Neural crest cell (in vitro differentiated cells): ENCODE results near the gene STIM2. TPM values are rescaled to one million over a fixed set of nuclear protein-coding genes. Genes with fewer than 3 reads are reported as not detected.

Source experiments
- DNase-seq: peaks from one replicate; pipeline ENCODE4 v3.0.0; 2021; ENCODE audit warnings: low read depth, mixed read lengths, low spot score
- H3K27ac Mint-ChIP-seq: one replicate; pipeline ENCODE4 v1.8.0; 2021; ENCODE audit warnings: mild to moderate bottlenecking, mixed read lengths; ENCODE audit not compliant: unreplicated experiment
- H3K27me3 Mint-ChIP-seq: 2 replicates; pipeline ENCODE4 v1.8.0; 2021; ENCODE audit warnings: low read depth, mild to moderate bottlenecking, mixed read lengths
- H3K36me3 Mint-ChIP-seq: 2 replicates; pipeline ENCODE4 v1.8.0; 2021; ENCODE audit warnings: low read depth, mild to moderate bottlenecking, mixed read lengths
- H3K4me1 Mint-ChIP-seq: 2 replicates; pipeline ENCODE4 v1.8.0; 2021; ENCODE audit warnings: mixed read lengths
- H3K4me3 Mint-ChIP-seq: one replicate; pipeline ENCODE4 v1.8.0; 2021; ENCODE audit warnings: mild to moderate bottlenecking, mixed read lengths
- H3K9me3 Mint-ChIP-seq: 2 replicates; pipeline ENCODE4 v1.8.0; 2021; ENCODE audit warnings: mixed read lengths
- total RNA-seq: library from RNA; stranded (reverse); gene quantifications from 2 replicates; pipeline ENCODE4 v1.2.1, GENCODE V29; 2021
- TF ChIP-seq, protein P1 (sequence below): fragments of 200-600 bp; sonication (generic); conservative IDR thresholded peaks from 2 replicates; pipeline ENCODE4 v1.5.0; 2021; ENCODE audit warnings: antibody characterized with exemption, mild to moderate bottlenecking

Gene STIM2
- total RNA-seq, 1 donor from 2014 or later = 30.5 TPM

DNA sequence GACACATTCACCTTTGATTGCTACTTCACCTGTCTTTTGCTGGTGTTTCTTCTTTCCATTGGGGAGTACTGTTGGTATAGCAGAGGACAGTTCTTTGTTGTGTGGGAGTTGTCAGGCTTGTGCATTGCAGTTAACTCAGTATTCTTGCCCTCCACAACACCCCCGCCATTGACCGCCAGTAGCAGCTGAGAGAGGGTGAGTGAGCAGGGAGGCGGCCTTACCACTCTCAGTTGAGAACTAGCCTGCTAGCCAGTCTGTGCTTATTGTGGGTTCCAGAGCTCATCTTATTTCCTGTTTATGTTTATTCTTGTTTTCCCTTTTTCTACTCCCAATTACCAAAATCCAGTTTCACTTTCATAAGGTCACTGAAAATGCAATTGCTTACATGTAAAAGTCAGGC, 52.2 kb downstream of the STIM2 start:
- no peaks in the 10 kb centered on the region for H3K27me3 Mint-ChIP-seq
- no peak for DNase-seq

DNA sequence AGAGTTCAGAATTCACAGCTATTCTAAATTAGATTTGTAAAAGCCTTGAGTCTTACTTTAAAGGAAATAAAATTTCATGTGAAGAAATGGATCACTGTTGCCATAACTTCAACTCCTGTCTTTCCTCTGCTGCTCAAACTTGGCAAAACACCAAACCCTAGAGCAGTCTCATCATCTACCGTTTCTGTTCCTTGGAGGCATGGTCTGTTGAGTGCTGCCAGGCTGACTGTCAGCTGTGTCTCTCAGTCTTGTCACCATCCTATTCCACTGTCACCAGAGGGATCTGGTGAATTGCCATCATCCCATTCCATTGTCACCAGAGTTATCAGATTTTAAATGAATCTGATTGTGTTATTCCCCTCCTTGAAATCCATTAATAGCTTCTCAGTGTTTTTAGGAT, 55.6 kb downstream of the STIM2 start:
- H3K27me3 Mint-ChIP-seq = no peaks in the 10 kb centered on the region
- H3K4me3 Mint-ChIP-seq = no peak overlapping the region
- TF ChIP-seq, protein P1, sequence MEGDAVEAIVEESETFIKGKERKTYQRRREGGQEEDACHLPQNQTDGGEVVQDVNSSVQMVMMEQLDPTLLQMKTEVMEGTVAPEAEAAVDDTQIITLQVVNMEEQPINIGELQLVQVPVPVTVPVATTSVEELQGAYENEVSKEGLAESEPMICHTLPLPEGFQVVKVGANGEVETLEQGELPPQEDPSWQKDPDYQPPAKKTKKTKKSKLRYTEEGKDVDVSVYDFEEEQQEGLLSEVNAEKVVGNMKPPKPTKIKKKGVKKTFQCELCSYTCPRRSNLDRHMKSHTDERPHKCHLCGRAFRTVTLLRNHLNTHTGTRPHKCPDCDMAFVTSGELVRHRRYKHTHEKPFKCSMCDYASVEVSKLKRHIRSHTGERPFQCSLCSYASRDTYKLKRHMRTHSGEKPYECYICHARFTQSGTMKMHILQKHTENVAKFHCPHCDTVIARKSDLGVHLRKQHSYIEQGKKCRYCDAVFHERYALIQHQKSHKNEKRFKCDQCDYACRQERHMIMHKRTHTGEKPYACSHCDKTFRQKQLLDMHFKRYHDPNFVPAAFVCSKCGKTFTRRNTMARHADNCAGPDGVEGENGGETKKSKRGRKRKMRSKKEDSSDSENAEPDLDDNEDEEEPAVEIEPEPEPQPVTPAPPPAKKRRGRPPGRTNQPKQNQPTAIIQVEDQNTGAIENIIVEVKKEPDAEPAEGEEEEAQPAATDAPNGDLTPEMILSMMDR = no peak
- H3K27ac Mint-ChIP-seq = no peak overlapping the region
- no peaks in the 10 kb centered on the region for H3K9me3 Mint-ChIP-seq
- no peak for DNase-seq
- H3K4me1 Mint-ChIP-seq = peaks cover 5% of the 10 kb centered on the region
- H3K36me3 Mint-ChIP-seq = peaks cover 12% of the 10 kb centered on the region

More for the DNA sequence above, 52.2 kb downstream of the STIM2 start:
- H3K4me1 Mint-ChIP-seq = peaks cover 5% of the 10 kb centered on the region
- H3K36me3 Mint-ChIP-seq = no peaks in the 10 kb centered on the region
- TF ChIP-seq, protein P1 = no peak
- no peak overlapping the region for H3K27ac Mint-ChIP-seq
- no peaks in the 10 kb centered on the region for H3K9me3 Mint-ChIP-seq
- H3K4me3 Mint-ChIP-seq = no peak overlapping the region

DNA sequence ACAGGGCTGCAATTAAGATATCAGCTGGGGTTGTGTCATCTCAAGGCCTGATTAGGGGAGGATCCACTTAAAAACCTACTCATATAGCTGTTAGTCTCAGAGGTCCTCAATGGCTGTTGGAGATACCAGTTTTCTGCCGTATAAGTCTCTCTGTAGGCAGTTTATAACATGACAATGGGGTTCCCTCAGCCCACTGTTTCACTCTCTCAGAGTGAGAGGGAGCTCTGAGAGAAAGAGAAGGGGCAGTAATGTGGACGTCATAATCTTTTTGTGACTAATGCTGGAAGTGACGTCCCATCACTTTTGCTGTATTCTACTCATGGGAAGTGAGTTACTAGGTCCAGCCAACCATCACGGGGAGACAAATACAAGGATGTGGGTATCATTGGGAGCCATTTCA, 70.3 kb downstream of the STIM2 start:
- H3K27me3 Mint-ChIP-seq = no peaks in the 10 kb centered on the region
- peaks cover 6% of the 10 kb centered on the region for H3K36me3 Mint-ChIP-seq
- H3K27ac Mint-ChIP-seq = no peak overlapping the region
- DNase-seq = no peak
- TF ChIP-seq, protein P1 = no peak
- peaks cover 9% of the 10 kb centered on the region for H3K4me1 Mint-ChIP-seq
- no peak overlapping the region for H3K4me3 Mint-ChIP-seq
- H3K9me3 Mint-ChIP-seq = no peaks in the 10 kb centered on the region

DNA sequence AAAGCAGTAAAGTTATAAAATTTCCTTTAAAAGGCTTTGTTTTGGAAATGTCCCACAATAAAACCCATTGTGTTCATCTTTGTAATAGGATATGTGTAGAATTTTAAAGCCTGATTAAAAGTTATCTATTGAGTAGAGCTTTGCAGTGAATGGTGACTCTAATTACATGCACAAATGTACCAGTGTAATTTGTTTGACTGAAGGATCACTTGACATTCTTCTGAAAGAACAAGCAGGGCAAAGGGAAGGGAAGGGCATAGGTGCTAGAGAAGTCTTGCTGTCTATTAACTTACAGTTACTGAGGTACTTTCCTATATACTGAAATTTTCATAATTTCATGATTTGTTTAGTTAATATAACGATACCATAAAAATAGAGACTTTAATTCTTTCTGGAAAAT, 70.8 kb downstream of the STIM2 start:
- DNase-seq = no peak
- TF ChIP-seq, protein P1 = no peak
- H3K4me1 Mint-ChIP-seq = peaks cover 12% of the 10 kb centered on the region
- peaks cover 6% of the 10 kb centered on the region for H3K36me3 Mint-ChIP-seq
- no peak overlapping the region for H3K4me3 Mint-ChIP-seq
- no peaks in the 10 kb centered on the region for H3K27me3 Mint-ChIP-seq
- no peak overlapping the region for H3K27ac Mint-ChIP-seq
- no peaks in the 10 kb centered on the region for H3K9me3 Mint-ChIP-seq

DNA sequence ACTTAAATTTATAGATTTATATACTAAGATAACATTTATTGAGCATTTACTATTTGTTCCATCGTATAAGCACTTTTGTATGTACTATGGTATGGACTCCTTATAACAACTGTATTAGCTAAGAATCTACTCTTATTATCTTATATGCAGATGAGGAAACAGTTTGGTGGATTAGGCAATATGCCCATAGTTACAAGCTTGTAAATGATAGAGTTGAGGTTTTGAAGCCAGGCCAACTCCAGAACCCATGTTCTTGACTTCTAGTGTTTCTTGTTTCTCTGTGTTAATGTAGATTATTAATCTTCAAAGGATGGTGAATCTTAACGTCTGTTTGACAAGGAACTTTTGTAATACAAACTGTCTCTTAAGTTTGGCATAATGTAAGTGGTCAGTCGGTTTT, 71.3 kb downstream of the STIM2 start:
- H3K27ac Mint-ChIP-seq = no peak overlapping the region
- no peaks in the 10 kb centered on the region for H3K27me3 Mint-ChIP-seq
- H3K4me1 Mint-ChIP-seq = peaks cover 13% of the 10 kb centered on the region
- TF ChIP-seq, protein P1 = no peak
- no peak for DNase-seq
- H3K36me3 Mint-ChIP-seq = peaks cover 6% of the 10 kb centered on the region
- H3K9me3 Mint-ChIP-seq = no peaks in the 10 kb centered on the region
- H3K4me3 Mint-ChIP-seq = no peak overlapping the region

DNA sequence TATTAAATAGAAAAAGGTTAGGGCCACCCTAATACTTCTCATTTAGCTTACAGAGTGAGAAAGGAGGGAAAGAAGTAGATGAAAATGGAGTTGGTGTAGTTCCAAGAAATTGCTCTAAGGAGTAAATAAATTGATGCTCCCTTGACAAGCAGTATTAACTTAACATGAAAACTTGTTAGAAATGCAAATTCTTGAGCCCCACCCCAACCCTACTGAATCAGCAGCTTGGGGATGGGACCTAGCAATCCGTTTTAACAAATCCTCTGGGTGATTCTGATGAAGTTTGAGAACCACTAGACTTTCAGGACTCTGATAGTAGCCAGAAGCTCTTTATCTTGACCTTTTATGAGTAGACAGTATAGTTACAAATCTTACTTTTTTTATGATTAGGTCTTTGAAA, 74.8 kb downstream of the STIM2 start:
- Mint-ChIP-seq H3K9me3 (no peaks in the 10 kb centered on the region), H3K4me1 (peaks cover 17% of the 10 kb centered on the region), H3K27me3 (no peaks in the 10 kb centered on the region), H3K27ac (no peak overlapping the region), H3K4me3 (no peak overlapping the region), H3K36me3 (peaks cover 3% of the 10 kb centered on the region)
- DNase-seq = no peak
- TF ChIP-seq, protein P1 = no peak
